Ishikawa (cell line): ENCODE data around the gene AOC1.

Source experiments
- CEBPB ChIP-seq: IDR thresholded peaks from 2 replicates; pipeline ENCODE4 v1.6.1; 2012
- CREB1 ChIP-seq: IDR thresholded peaks from 2 replicates; pipeline ENCODE4 v1.6.1; 2012; ENCODE audit warnings: low read depth
- EGR1 ChIP-seq: IDR thresholded peaks from 2 replicates; pipeline ENCODE4 v1.6.1; 2012
- EP300 ChIP-seq: IDR thresholded peaks from 2 replicates; pipeline ENCODE4 v1.6.1; 2012; ENCODE audit warnings: borderline replicate concordance
- FOXM1 ChIP-seq: IDR thresholded peaks from 2 replicates; pipeline ENCODE4 v1.6.1; 2012; ENCODE audit warnings: low read depth, borderline replicate concordance
- MAX ChIP-seq: IDR thresholded peaks from 2 replicates; pipeline ENCODE4 v1.6.1; 2012
- NFIC ChIP-seq: IDR thresholded peaks from 2 replicates; pipeline ENCODE4 v1.6.1; 2012
- RAD21 ChIP-seq: IDR thresholded peaks from 2 replicates; pipeline ENCODE4 v1.6.1; 2012; ENCODE audit warnings: low read depth
- TAF1 ChIP-seq: IDR thresholded peaks from 2 replicates; pipeline ENCODE4 v1.6.1; 2012; ENCODE audit warnings: low read depth, mild to moderate bottlenecking
- TCF12 ChIP-seq: IDR thresholded peaks from 2 replicates; pipeline ENCODE4 v1.6.1; 2012; ENCODE audit warnings: low read depth
- TEAD4 ChIP-seq: IDR thresholded peaks from 2 replicates; pipeline ENCODE4 v1.6.1; 2012
- USF1 ChIP-seq: IDR thresholded peaks from 2 replicates; pipeline ENCODE4 v1.6.1; 2012
- YY1 ChIP-seq: IDR thresholded peaks from 2 replicates; pipeline ENCODE4 v1.6.1; 2012; ENCODE audit warnings: low read depth
- ZBTB7A ChIP-seq: IDR thresholded peaks from 2 replicates; pipeline ENCODE4 v1.6.1; 2012; ENCODE audit warnings: low read depth
- TF ChIP-seq, protein P1 (sequence below): IDR thresholded peaks from 2 replicates; pipeline ENCODE4 v1.6.1; 2012; ENCODE audit warnings: low read depth, mild to moderate bottlenecking

AOC1 gene

DNA sequence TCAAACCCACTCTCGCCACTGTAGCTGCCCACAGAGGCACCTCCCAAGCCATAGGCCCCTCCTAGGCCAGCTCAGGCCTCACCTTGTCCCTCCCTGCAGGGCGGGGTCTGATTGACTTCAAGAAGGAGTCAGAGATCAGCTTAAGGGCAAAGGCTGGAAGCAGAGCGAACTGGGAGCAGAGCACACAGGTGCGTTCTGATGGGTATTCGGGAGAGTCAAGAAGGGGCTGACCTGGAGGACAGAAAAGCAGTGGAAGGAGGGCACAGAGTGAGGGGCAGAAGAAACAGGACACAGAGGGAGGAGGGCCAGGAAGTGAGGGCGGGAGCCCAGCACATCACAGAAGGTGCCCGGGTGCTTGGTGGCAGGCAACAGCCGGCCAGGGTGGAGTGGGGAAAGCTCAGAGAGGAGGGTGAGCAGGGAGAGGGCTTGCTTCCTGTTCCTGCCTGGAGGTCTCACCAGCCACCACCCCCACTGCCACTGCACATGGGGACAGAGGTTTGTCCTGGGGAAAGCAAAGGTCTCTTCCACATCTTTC, at the start of gene AOC1:
Gene AOC1, plus strand, starts transcription at position 147 of the 535 bp plus-strand sequence. CDS start 3,954 bp downstream, outside the sequence.
- TF ChIP-seq TAF1 (no peak), MAX (no peak), CEBPB (no peak), USF1 (no peak), TEAD4 (no peak), TCF12 (no peak), NFIC (no peak), CREB1 (no peak), ZBTB7A (no peak), RAD21 (no peak), FOXM1 (no peak), EGR1 (no peak)
- TF ChIP-seq, protein P1, sequence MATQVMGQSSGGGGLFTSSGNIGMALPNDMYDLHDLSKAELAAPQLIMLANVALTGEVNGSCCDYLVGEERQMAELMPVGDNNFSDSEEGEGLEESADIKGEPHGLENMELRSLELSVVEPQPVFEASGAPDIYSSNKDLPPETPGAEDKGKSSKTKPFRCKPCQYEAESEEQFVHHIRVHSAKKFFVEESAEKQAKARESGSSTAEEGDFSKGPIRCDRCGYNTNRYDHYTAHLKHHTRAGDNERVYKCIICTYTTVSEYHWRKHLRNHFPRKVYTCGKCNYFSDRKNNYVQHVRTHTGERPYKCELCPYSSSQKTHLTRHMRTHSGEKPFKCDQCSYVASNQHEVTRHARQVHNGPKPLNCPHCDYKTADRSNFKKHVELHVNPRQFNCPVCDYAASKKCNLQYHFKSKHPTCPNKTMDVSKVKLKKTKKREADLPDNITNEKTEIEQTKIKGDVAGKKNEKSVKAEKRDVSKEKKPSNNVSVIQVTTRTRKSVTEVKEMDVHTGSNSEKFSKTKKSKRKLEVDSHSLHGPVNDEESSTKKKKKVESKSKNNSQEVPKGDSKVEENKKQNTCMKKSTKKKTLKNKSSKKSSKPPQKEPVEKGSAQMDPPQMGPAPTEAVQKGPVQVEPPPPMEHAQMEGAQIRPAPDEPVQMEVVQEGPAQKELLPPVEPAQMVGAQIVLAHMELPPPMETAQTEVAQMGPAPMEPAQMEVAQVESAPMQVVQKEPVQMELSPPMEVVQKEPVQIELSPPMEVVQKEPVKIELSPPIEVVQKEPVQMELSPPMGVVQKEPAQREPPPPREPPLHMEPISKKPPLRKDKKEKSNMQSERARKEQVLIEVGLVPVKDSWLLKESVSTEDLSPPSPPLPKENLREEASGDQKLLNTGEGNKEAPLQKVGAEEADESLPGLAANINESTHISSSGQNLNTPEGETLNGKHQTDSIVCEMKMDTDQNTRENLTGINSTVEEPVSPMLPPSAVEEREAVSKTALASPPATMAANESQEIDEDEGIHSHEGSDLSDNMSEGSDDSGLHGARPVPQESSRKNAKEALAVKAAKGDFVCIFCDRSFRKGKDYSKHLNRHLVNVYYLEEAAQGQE: no peak

- TF ChIP-seq NFIC (no peak), EP300 (no peak), USF1 (no peak), FOXM1 (no peak), CREB1 (no peak), TEAD4 (no peak), MAX (no peak), RAD21 (no peak), EGR1 (no peak), TCF12 (no peak), CEBPB (no peak), YY1 (no peak), TAF1 (no peak), ZBTB7A (no peak)
- TF ChIP-seq, protein P1: no peak
Measured at GRCh38 chr7:150803161-150803860, 49.0 kb upstream of the AOC1 start.

GRCh38 chr7:150804802-150805201, 47.5 kb upstream of the AOC1 start:
- TF ChIP-seq EGR1: no peak
- no peak for TF ChIP-seq TEAD4
- TF ChIP-seq MAX: no peak
- no peak for TF ChIP-seq CEBPB
- no peak for TF ChIP-seq RAD21
- TF ChIP-seq TCF12: no peak
- no peak for TF ChIP-seq EP300
- TF ChIP-seq FOXM1: no peak

GRCh38 chr7:150805864-150806263, 46.5 kb upstream of the AOC1 start:
- no peak for TF ChIP-seq EGR1
- TF ChIP-seq YY1: no peak
- no peak for TF ChIP-seq NFIC
- TF ChIP-seq TCF12: no peak
- no peak for TF ChIP-seq USF1
- TF ChIP-seq MAX: no peak
- TF ChIP-seq FOXM1: no peak
- TF ChIP-seq ZBTB7A: no peak
- no peak for TF ChIP-seq TAF1
- no peak for TF ChIP-seq EP300
- no peak for TF ChIP-seq RAD21
- no peak for TF ChIP-seq CEBPB

DNA sequence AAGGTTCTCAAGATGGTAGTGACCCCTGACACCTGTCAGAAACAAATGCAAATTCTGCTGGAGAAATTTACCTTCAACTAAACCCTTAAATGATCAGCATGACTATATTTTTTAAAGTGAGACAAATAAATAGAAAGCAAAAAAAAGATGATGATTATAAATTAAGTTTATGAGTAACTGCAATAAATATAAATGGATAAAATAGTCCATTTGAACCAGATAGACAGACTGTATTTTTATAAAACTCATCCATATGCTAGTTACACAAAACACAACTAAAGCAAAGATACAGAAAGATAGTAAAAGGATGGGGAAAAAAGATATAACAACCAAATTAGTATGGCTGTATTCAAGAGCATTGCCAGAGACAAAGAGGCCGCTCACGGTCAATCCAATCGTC, 45.9 kb upstream of the AOC1 start:
- TF ChIP-seq EP300: no peak
- TF ChIP-seq EGR1: no peak
- no peak for TF ChIP-seq MAX
- TF ChIP-seq CEBPB: no peak
- no peak for TF ChIP-seq USF1
- no peak for TF ChIP-seq RAD21
